HG03066 (cell line): Measurements from ENCODE around the gene SELP.

Experiments used
- ATAC-seq: cut with Tn5 transposase; IDR thresholded peaks from one replicate; pipeline ENCODE4 v1.9.1; 2021; ENCODE audit warnings: low read depth; ENCODE audit not compliant: unreplicated experiment

The SELP gene

GRCh38 chr1:169577981-169578738 is 51.8 kb downstream of the SELP start:
- no peak for ATAC-seq

- ATAC-seq: no peak
Observed at GRCh38 chr1:169576935-169577331, 53.0 kb downstream of the SELP start.

GRCh38 chr1:169576241-169576934 is 53.5 kb downstream of the SELP start:
- ATAC-seq: no peak

DNA sequence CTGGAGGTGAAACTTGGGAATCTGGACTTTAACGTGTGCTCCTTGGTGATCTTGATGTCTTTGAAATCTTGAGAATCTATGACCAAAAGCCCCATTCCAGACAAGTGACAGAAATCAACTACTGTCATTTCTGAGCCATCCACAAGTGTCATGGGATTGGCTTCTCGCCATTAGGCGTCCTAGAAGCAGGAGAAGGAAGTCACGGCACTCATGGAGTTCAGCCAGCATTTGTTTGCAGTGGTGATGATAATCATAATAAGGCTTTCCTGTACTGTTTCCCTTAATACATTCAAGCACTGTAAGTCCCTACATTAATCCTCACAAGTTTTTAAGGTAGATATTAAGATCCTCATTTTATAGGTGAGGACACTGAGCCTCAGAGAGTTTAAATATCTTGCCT is 55.6 kb downstream of the SELP start:
- no peak for ATAC-seq

- ATAC-seq: no peak
Observed at GRCh38 chr1:169572187-169572586, 57.7 kb downstream of the SELP start.

DNA sequence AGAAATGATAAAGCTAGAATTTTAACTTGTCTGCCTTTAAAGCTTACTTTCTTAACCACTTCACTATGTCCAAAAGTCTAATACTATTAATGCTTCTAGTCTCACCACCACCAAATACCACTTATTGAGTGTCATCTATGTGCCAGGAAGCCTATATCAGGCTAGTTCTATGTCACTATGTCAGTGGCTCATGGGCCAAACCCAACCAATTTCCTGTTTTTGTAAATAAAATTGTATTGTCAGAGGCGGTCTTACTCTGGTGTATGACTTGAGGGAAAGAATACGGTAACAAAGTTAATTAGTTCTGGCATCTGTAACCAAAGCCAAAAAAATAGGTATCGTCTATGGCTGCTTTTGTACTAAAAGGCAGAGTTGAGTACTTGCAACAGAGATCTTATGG is 58.5 kb downstream of the SELP start:
- ATAC-seq: no peak

DNA sequence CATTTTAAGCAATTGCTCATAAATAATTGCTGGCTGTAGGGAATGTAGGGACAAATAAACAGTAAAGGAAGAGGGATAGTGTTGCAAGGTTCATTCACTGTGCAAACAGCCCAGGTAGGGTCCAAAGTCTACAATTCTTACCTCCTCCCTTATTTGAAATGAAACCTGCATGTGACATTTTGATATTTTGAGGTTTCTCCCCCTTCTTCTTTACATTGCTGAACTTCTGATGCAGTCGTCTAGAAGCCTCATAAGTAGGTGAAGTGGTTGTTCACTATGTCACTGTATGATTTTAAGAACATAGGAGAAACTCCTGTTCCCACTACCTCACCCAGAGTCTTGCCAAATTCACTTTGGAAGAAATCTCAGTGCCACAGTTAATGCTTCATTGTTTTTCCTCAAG is 59.8 kb downstream of the SELP start:
- ATAC-seq: no peak

DNA sequence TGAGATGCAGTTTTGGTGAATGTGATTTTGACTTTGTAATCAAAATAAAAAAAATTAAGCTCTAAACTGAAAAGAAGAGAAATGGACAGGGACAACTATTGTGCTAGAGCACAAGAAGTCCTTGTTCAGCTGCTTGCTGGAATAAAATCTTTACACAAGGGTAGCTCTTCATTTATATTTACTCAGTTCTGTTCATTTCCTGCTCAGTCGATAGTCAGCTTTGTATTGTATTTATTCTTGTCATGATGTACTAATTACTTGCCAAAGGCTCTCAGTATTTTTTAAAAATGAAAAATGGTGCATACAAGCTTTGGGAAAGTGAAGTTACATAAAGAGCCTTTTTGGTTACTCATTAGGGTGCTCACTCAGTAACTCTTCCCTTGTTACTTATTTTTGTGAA is 61.4 kb downstream of the SELP start:
- no peak for ATAC-seq

- ATAC-seq: no peak
Observed at GRCh38 chr1:169565335-169566271, 64.3 kb downstream of the SELP start.

DNA sequence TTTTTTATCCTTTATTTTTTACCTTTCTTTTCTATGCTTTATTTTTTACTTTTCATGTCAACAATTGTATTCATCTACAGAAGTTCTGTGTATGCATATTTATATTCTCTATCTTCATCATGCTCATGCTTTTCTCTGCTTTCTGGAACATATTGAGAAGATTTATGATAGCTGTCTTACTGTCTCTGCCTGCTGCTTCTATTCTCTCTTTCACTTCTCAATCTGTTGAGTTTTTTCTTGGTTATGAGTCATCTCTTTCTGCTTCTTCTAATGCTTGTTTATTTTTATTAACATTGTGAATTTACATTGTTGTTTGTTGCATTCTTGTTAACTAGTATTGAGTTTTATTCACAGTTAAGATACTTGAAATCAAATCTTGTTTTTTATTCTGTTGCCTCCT is 66.3 kb downstream of the SELP start:
- ATAC-seq: no peak

GRCh38 chr1:169563019-169563615 is 66.8 kb downstream of the SELP start:
- no peak for ATAC-seq

DNA sequence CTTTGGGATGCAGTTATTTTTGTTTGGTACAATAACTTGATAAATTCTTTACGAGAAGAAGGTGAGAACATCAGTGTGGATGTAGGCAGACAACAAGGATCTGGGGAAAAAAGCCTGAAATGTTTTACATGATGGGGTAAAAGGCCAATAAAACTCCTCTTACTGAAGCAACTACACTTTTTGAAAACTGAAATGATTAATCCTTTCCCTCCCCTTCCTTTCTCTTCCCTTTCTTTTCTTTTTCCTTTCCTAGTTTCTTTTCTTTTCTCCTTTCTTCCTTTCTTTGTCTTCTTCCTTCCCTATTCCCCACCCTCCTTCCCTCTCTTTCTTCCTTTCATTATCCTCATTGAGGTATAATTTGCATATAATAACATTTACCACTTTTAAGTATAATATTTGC is 68.2 kb downstream of the SELP start:
- no peak for ATAC-seq

- ATAC-seq: no peak
Observed at GRCh38 chr1:169557131-169557530, 72.8 kb downstream of the SELP start.

GRCh38 chr1:169550294-169550693 is 79.6 kb downstream of the SELP start:
- ATAC-seq: no peak

DNA sequence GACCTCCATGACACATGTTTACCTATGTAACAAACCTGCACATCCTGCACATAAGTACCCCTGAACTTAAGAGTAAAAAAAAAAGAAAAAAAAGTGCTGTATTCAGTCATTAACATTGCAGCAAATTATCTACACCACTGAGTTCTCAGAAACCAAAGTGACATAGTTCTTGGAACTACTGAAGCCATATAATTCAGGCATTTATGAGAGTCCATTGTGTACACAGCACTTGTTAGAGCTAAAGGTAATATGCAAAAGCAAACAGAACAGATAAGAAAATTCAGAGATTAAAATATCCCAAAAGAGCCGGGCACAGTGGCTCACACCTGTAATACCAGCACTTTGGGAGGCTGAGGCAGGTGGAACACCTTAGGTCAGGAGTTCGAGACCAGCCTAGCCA is 81.6 kb downstream of the SELP start:
- ATAC-seq: no peak

GRCh38 chr1:169546087-169546995 is 83.6 kb downstream of the SELP start:
- ATAC-seq: no peak

- ATAC-seq: no peak
Observed at GRCh38 chr1:169545472-169545871, 84.5 kb downstream of the SELP start.

- ATAC-seq: no peak
Observed at GRCh38 chr1:169538998-169539871, 90.7 kb downstream of the SELP start.
